Measurements from ENCODE around the gene EMX2. TPM values are rescaled to one million over a fixed set of nuclear protein-coding genes. Genes with fewer than 3 reads are reported as not detected.

The EMX2 gene
- total and polyA plus RNA-seq, 12 donors = 0.11 to 0.72 (median 0.51) TPM; not detected in 7

DNA sequence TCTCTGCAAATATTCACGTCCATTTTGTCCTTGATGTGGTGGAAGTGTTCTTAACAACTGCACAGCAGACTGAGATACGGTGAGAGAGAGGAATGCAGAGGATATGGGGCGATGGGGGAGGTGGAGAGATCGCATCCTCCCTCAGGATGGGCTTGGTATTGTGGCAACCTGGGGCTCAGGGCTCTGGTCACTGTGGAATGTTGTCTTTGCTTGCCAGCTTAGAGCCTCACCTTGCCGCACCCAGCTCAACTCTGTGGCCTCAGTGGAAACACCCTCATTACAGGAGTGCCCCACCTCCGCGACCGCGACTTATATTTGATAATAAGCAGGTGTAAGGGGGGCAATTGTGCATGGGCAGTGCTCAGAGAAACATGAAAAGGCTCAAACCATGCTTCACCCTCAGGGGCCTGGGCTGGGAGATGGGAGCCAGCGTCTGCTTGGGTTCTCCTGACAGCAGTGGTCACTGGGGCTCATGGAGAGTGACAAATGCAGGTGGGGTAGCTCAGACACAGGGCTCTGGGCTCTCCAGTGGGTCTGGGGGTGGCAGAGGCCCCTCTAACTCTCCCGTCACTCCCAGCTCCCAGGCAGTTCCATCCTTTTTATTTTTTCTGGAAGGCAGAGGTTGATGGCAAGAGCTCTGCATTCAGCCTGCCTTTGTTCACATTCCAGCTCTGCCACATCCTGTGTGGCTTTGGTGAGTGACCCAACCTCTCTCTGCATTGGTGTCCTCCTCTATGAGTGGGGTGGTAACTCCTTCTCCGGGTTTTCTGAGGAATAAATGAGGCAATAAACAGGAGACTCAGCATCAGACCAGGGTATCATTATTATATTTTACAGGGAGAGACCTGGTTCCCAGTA, 43.1 kb upstream of the EMX2 start:
- no peaks in the 10 kb centered on the region for H3K4me1 ChIP-seq (replicated peaks in 1 of 2)
- H3K36me3 ChIP-seq (replicated peaks in 1 of 2) = no peaks in the 10 kb centered on the region
- WGBS, 4 donors = 66 to 88% (median 79%) methylated on average over 12 of the region's 12 CpGs
- intact Hi-C loops (cut with DNase I) = loop anchor here (5.0 to 10.0 kb wide), 3 partner anchors 743 to 955 kb away; no protein-coding TSS in a partner anchor
- H3K27me3 ChIP-seq = no peaks in the 10 kb centered on the region
- TF ChIP-seq, protein P1, sequence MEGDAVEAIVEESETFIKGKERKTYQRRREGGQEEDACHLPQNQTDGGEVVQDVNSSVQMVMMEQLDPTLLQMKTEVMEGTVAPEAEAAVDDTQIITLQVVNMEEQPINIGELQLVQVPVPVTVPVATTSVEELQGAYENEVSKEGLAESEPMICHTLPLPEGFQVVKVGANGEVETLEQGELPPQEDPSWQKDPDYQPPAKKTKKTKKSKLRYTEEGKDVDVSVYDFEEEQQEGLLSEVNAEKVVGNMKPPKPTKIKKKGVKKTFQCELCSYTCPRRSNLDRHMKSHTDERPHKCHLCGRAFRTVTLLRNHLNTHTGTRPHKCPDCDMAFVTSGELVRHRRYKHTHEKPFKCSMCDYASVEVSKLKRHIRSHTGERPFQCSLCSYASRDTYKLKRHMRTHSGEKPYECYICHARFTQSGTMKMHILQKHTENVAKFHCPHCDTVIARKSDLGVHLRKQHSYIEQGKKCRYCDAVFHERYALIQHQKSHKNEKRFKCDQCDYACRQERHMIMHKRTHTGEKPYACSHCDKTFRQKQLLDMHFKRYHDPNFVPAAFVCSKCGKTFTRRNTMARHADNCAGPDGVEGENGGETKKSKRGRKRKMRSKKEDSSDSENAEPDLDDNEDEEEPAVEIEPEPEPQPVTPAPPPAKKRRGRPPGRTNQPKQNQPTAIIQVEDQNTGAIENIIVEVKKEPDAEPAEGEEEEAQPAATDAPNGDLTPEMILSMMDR (IDR thresholded peaks at IDR 0.05) = no peak
- TF ChIP-seq POLR2A (IDR thresholded peaks at IDR 0.05) = no peak
- no peaks in the 10 kb centered on the region for H3K9me3 ChIP-seq (replicated peaks in 1 of 3)
- no peak overlapping the region for H3K4me3 ChIP-seq
- DNase-seq = no peak
- H3K27ac ChIP-seq = no peak overlapping the region

GRCh38 chr10:117500456-117500855, 42.1 kb upstream of the EMX2 start:
- Histone ChIP-seq H3K4me1 (replicated peaks in 1 of 2) (no peaks in the 10 kb centered on the region), H3K36me3 (replicated peaks in 1 of 2) (no peaks in the 10 kb centered on the region), H3K4me3 (no peak overlapping the region), H3K27ac (no peak overlapping the region), H3K9me3 (replicated peaks in 1 of 3) (no peaks in the 10 kb centered on the region), H3K27me3 (no peaks in the 10 kb centered on the region)
- DNase-seq = no peak
- WGBS, 4 donors = 81 to 90% (median 82%) methylated on average over 5 of the region's 5 CpGs
- no peak for TF ChIP-seq POLR2A (IDR thresholded peaks at IDR 0.05)
- TF ChIP-seq, protein P1 (IDR thresholded peaks at IDR 0.05) = no peak
- intact Hi-C loops (cut with DNase I) = no loop called here

- no peak overlapping the region for H3K4me3 ChIP-seq
- intact Hi-C loops (cut with DNase I) = no loop called here
- no peak overlapping the region for H3K27ac ChIP-seq
- DNase-seq = no peak
- H3K9me3 ChIP-seq (replicated peaks in 1 of 3) = no peaks in the 10 kb centered on the region
- TF ChIP-seq, protein P1 (IDR thresholded peaks at IDR 0.05) = no peak
- TF ChIP-seq POLR2A (IDR thresholded peaks at IDR 0.05) = no peak
- 74 to 92% (median 87%) methylated on average over 7 to 12 of the region's 12 CpGs for WGBS, 4 donors
- H3K36me3 ChIP-seq (replicated peaks in 1 of 2) = no peaks in the 10 kb centered on the region
- no peaks in the 10 kb centered on the region for H3K27me3 ChIP-seq
- H3K4me1 ChIP-seq (replicated peaks in 1 of 2) = no peaks in the 10 kb centered on the region
Observed at GRCh38 chr10:117501460-117502035, 41.0 kb upstream of the EMX2 start.

DNA sequence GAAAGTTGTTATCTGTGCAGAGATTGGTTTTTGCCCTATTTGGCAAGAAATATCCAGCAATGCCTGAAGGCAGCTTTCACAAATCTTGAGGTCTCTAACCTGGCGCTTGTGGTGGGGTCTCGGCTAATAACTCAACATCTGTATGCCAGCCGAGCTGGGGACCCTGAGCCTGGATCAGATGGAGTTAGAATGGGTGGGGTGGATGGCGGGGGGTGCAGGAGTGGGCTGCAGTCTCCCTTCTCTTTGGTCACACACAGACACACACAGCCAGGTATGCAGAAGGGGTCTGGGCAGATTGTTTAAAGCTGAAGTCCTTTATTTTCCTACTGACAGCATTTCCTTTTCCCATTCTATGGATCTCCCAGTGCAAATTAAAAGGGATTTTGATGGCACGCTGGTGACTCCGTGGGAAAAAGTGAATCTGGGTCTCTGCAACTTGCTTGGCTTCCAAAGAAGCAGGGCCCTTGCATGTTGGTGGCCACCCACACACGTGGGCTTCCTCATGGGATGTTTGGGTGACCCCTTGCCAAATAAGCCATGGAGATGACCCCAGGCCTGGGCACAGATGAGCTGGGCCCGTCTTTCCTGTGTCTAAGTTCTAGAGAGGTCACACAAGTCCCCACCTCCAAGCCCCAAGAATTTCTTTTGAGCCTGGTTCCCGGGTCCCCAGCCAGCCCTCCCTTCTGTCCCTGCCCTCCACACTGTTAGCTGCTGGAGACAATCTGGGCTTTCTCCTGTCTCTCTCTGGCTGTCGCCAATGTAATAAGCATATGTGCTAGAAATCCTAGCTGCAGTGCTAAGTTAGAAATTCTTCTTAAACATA, 39.9 kb upstream of the EMX2 start:
- intact Hi-C loops (cut with DNase I) = no loop called here
- 65 to 76% (median 68%) methylated on average over 9 to 10 of the region's 10 CpGs for WGBS, 4 donors
- Histone ChIP-seq H3K27ac (no peak overlapping the region), H3K36me3 (replicated peaks in 1 of 2) (no peaks in the 10 kb centered on the region), H3K4me1 (replicated peaks in 1 of 2) (no peaks in the 10 kb centered on the region), H3K27me3 (no peaks in the 10 kb centered on the region), H3K4me3 (no peak overlapping the region), H3K9me3 (replicated peaks in 1 of 3) (no peaks in the 10 kb centered on the region)
- no peak for DNase-seq
- no peak for TF ChIP-seq POLR2A (IDR thresholded peaks at IDR 0.05)
- TF ChIP-seq, protein P1 (IDR thresholded peaks at IDR 0.05) = no peak

Data from adrenal gland (tissue), 12 donors.